GM23248 (cell line): ENCODE results near the gene PAX6.

Experiments
- EZH2 ChIP-seq: fragments of 200-600 bp; sonication (generic); IDR thresholded peaks from 2 replicates; pipeline ENCODE4 v1.6.1; 2018; ENCODE audit warnings: antibody characterized with exemption, mild to moderate bottlenecking; ENCODE audit not compliant: insufficient read depth, poor library complexity, severe bottlenecking
- EZH2phosphoT487 ChIP-seq: fragments of 200-600 bp; sonication (generic); IDR thresholded peaks from 2 replicates; pipeline ENCODE4 v1.6.1; 2018; ENCODE audit warnings: antibody characterized with exemption, moderate library complexity, mild to moderate bottlenecking, low read depth; ENCODE audit not compliant: insufficient read depth

GRCh38 chr11:31806186-31806927, 4.8 kb downstream of the PAX6 start:
- TF ChIP-seq EZH2: peak; percentile 90
- no peak for TF ChIP-seq EZH2phosphoT487
